Measurements from ENCODE around the gene TOR2A. TPM values are rescaled to one million over a fixed set of nuclear protein-coding genes. Genes with fewer than 3 reads are reported as not detected.

The TOR2A gene
- total and polyA plus RNA-seq, 2 of the 8 experiments (the other 6 are each of a cell fraction or from before 2014, with no cell fraction given): 18.7 to 24.9 TPM

DNA sequence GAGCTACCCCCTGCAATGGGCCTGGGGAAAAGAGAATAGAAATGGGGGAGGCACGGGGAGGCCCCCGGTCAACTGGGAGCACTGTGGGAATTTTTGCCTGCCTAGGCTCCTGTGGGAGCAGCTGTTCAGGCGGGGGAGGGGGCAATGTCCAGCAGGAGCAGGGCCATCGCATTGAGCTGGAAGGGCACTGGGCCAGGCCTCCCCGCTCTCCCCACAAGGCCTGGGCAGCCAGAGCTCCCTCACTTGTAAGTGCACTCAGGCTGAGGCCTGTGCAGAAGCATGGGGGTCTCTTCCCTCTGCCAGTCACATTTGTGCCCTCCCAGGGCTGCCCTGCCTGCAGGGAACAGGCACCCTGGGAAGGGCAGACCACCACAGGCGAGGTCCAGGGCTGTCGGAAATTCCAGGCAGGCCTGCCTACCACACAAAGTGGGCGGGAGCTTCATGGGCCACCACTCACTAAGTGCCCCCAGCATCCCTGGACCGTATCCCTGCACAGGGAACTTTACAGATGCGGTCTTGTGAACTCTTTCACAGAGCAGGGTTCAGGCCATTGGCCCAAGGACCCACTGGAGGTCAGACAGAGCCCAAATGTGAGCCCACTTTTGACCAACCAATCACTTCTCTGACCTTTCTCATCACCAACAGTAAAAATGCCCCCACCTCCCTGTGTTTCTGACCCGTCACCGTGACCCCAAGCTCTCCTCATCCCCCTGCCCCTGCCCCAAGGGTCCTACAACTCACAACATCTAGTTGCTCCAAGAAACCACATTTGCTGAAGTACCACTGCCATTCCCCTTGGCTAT lies 29.3 kb downstream of the TOR2A start (continued):
- TF ChIP-seq, protein P1, sequence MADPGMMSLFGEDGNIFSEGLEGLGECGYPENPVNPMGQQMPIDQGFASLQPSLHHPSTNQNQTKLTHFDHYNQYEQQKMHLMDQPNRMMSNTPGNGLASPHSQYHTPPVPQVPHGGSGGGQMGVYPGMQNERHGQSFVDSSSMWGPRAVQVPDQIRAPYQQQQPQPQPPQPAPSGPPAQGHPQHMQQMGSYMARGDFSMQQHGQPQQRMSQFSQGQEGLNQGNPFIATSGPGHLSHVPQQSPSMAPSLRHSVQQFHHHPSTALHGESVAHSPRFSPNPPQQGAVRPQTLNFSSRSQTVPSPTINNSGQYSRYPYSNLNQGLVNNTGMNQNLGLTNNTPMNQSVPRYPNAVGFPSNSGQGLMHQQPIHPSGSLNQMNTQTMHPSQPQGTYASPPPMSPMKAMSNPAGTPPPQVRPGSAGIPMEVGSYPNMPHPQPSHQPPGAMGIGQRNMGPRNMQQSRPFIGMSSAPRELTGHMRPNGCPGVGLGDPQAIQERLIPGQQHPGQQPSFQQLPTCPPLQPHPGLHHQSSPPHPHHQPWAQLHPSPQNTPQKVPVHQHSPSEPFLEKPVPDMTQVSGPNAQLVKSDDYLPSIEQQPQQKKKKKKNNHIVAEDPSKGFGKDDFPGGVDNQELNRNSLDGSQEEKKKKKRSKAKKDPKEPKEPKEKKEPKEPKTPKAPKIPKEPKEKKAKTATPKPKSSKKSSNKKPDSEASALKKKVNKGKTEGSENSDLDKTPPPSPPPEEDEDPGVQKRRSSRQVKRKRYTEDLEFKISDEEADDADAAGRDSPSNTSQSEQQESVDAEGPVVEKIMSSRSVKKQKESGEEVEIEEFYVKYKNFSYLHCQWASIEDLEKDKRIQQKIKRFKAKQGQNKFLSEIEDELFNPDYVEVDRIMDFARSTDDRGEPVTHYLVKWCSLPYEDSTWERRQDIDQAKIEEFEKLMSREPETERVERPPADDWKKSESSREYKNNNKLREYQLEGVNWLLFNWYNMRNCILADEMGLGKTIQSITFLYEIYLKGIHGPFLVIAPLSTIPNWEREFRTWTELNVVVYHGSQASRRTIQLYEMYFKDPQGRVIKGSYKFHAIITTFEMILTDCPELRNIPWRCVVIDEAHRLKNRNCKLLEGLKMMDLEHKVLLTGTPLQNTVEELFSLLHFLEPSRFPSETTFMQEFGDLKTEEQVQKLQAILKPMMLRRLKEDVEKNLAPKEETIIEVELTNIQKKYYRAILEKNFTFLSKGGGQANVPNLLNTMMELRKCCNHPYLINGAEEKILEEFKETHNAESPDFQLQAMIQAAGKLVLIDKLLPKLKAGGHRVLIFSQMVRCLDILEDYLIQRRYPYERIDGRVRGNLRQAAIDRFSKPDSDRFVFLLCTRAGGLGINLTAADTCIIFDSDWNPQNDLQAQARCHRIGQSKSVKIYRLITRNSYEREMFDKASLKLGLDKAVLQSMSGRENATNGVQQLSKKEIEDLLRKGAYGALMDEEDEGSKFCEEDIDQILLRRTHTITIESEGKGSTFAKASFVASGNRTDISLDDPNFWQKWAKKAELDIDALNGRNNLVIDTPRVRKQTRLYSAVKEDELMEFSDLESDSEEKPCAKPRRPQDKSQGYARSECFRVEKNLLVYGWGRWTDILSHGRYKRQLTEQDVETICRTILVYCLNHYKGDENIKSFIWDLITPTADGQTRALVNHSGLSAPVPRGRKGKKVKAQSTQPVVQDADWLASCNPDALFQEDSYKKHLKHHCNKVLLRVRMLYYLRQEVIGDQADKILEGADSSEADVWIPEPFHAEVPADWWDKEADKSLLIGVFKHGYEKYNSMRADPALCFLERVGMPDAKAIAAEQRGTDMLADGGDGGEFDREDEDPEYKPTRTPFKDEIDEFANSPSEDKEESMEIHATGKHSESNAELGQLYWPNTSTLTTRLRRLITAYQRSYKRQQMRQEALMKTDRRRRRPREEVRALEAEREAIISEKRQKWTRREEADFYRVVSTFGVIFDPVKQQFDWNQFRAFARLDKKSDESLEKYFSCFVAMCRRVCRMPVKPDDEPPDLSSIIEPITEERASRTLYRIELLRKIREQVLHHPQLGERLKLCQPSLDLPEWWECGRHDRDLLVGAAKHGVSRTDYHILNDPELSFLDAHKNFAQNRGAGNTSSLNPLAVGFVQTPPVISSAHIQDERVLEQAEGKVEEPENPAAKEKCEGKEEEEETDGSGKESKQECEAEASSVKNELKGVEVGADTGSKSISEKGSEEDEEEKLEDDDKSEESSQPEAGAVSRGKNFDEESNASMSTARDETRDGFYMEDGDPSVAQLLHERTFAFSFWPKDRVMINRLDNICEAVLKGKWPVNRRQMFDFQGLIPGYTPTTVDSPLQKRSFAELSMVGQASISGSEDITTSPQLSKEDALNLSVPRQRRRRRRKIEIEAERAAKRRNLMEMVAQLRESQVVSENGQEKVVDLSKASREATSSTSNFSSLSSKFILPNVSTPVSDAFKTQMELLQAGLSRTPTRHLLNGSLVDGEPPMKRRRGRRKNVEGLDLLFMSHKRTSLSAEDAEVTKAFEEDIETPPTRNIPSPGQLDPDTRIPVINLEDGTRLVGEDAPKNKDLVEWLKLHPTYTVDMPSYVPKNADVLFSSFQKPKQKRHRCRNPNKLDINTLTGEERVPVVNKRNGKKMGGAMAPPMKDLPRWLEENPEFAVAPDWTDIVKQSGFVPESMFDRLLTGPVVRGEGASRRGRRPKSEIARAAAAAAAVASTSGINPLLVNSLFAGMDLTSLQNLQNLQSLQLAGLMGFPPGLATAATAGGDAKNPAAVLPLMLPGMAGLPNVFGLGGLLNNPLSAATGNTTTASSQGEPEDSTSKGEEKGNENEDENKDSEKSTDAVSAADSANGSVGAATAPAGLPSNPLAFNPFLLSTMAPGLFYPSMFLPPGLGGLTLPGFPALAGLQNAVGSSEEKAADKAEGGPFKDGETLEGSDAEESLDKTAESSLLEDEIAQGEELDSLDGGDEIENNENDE (IDR thresholded peaks at IDR 0.05; ENCODE audit: insufficient replicate concordance, low read length): no peak
- TF ChIP-seq ASH2L (IDR thresholded peaks at IDR 0.05; ENCODE audit: low read length) (no peak), RNF2 (IDR thresholded peaks at IDR 0.05; ENCODE audit: borderline replicate concordance, low read depth, low read length, missing control alignments, poor library complexity, severe bottlenecking) (no peak), KDM4A (IDR thresholded peaks at IDR 0.05; ENCODE audit: low read depth, low read length, severe bottlenecking) (no peak), SUZ12 (IDR thresholded peaks at IDR 0.05; ENCODE audit: low read length) (no peak), HDAC2 (IDR thresholded peaks at IDR 0.05; ENCODE audit: borderline replicate concordance in 1 of 2, low read depth in 2 of 2, low read length in 2 of 2) (no peak), TEAD4 (IDR thresholded peaks at IDR 0.05; ENCODE audit: low read depth, low read length) (no peak), KDM1A (IDR thresholded peaks at IDR 0.05; ENCODE audit: borderline replicate concordance, low read length) (no peak), CEBPB (IDR thresholded peaks at IDR 0.05; ENCODE audit: low read depth, low read length) (no peak)
